HUDEP-2 (cell line): ENCODE data around the gene MLPH.

Source experiments
- DNase-seq, 76 experiments: peaks; one replicate each; lab custom pipeline; 2025; ENCODE audit not compliant: unreplicated experiment in 76 of 76; lab: John Stamatoyannopoulos, UW

MLPH gene

GRCh38 chr2:237486819-237487448, at the start of gene MLPH:
TSS of gene MLPH (plus strand) at chr2:237487251. CDS start at chr2:237493427, 6,176 bp downstream.
- no peak for DNase-seq

- DNase-seq, result no peak
Observed at GRCh38 chr2:237437566-237437965, 49.5 kb upstream of the MLPH start.

- DNase-seq, result no peak
Observed at GRCh38 chr2:237438080-237438940, 48.7 kb upstream of the MLPH start.

- DNase-seq, result no peak
Observed at GRCh38 chr2:237440819-237441281, 46.2 kb upstream of the MLPH start.

- DNase-seq, result no peak
Observed at GRCh38 chr2:237441605-237442274, 45.3 kb upstream of the MLPH start.

- no peak for DNase-seq
Observed at GRCh38 chr2:237444071-237444470, 43.0 kb upstream of the MLPH start.

GRCh38 chr2:237445611-237446337, 41.3 kb upstream of the MLPH start:
- no peak for DNase-seq

- DNase-seq, result no peak
Observed at GRCh38 chr2:237446338-237446665, 40.7 kb upstream of the MLPH start.

- no peak for DNase-seq
Observed at GRCh38 chr2:237447496-237447895, 39.6 kb upstream of the MLPH start.

- no peak for DNase-seq
Observed at GRCh38 chr2:237448171-237448570, 38.9 kb upstream of the MLPH start.

GRCh38 chr2:237448626-237449025, 38.4 kb upstream of the MLPH start:
- no peak for DNase-seq

- DNase-seq, result no peak
Observed at GRCh38 chr2:237449193-237449881, 37.7 kb upstream of the MLPH start.

GRCh38 chr2:237450108-237450507, 36.9 kb upstream of the MLPH start:
- no peak for DNase-seq

- no peak for DNase-seq
Observed at GRCh38 chr2:237450583-237450982, 36.5 kb upstream of the MLPH start.

- DNase-seq, result no peak
Observed at GRCh38 chr2:237451643-237452469, 35.2 kb upstream of the MLPH start.

GRCh38 chr2:237452861-237453260, 34.2 kb upstream of the MLPH start:
- DNase-seq, result no peak

GRCh38 chr2:237453671-237454070, 33.4 kb upstream of the MLPH start:
- no peak for DNase-seq

- no peak for DNase-seq
Observed at GRCh38 chr2:237455764-237456163, 31.3 kb upstream of the MLPH start.

- DNase-seq, result no peak
Observed at GRCh38 chr2:237456200-237456843, 30.7 kb upstream of the MLPH start.
